SIG-M5 treated with dmso at 0.1 percent for 504 hours (cell line): Measurements from ENCODE around the gene GPRASP3.
"Not testable (repeated sequence)": the region's sequence is repeated elsewhere in the genome, so short reads cannot be mapped to it uniquely, and the experiment has no call there.

ENCODE experiments used
- DNase-seq: peaks from one replicate; lab custom pipeline; 2025; ENCODE audit not compliant: unreplicated experiment; lab: John Stamatoyannopoulos, UW

GPRASP3 gene, protein sequence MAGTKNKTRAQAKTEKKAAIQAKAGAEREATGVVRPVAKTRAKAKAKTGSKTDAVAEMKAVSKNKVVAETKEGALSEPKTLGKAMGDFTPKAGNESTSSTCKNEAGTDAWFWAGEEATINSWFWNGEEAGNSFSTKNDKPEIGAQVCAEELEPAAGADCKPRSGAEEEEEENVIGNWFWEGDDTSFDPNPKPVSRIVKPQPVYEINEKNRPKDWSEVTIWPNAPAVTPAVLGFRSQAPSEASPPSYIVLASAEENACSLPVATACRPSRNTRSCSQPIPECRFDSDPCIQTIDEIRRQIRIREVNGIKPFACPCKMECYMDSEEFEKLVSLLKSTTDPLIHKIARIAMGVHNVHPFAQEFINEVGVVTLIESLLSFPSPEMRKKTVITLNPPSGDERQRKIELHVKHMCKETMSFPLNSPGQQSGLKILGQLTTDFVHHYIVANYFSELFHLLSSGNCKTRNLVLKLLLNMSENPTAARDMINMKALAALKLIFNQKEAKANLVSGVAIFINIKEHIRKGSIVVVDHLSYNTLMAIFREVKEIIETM

DNA sequence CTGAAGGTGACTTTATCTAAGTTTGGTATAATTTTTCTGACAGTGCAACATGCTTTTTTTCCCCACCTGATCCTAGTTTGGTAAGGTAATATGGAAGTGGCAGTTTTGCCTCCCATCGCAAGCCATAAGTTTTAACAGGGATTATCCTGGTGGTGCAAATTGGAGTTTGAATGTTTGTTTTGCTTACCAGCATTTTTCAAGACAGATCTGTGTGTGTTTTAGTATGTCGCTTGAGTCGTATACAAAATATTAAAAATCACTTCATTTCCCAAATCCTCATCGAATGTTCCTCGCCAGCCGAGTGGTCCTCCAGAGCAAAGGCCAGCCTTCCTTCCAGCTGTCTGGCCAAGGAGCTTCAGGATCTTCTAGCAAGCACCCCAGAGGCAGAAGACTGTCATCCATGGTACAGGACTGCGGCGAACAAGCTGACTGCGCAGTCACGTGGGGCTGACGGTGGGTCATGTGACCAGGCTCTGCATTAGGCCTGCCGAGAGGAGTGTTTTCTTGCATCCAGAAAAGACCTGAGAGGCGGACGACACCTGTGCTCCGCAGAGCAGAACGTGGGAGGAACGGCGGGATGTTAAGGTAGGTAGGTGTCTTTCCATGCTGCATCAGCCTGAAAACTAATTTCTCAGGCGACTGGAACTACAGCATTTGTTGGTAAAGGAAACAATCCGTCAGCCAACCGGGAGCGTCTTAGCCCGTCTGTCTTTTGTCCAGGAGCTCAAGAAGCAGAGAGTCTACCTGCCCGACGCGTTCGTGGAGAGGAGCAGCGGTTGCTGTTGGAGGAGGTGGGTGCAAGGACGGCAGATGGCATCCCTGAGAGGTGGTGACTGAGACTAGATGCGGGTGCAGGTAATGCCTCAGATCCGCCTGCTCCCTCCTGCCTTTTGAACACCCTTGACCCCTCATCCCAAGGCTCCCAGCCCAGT is at the start of gene GPRASP3:
TSS of gene GPRASP3 (plus strand) at position 507 of the 932 bp plus-strand sequence. CDS start 28,253 bp downstream, outside the sequence.
- peak; percentile 29 for DNase-seq

DNA sequence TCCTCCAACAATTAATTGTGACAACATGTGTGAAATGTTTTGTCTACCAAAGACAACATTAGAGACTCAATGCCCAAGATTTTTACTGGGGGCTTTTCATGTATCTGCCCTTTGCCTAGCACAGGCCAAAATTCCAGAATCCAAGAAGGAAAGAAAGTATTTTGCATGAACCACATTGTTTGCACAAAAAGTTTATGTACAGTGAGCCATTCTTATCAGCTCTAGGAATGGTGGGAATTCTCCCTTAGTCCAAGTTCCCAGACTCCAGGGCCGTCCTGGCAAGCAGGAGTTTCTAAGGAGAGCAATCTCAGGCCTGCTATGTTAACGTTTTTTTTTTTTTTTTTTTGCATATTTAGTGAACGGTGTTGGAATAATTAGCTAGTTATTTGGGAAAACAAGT is 47.7 kb upstream of the GPRASP3 start:
- DNase-seq = no peak

DNA sequence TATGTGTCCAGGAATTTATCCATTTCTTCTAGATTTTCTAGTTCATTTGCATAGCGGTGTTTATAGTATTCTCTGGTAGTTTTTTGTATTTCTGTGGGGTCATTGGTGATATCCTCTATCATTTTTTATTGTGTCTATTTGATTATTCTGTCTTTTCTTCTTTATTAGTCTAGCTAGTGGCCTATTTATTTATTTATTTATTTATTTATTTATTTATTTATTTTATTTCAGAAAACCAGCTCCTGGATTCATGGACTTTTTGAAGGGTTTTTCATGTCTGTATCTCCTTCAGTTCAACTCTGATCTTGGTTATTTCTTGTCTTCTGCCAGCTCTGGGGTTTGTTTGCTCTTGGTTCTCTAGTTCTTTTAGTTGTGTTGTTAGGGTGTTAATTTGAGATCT is 43.1 kb upstream of the GPRASP3 start:
- not testable (repeated sequence) for DNase-seq

DNA sequence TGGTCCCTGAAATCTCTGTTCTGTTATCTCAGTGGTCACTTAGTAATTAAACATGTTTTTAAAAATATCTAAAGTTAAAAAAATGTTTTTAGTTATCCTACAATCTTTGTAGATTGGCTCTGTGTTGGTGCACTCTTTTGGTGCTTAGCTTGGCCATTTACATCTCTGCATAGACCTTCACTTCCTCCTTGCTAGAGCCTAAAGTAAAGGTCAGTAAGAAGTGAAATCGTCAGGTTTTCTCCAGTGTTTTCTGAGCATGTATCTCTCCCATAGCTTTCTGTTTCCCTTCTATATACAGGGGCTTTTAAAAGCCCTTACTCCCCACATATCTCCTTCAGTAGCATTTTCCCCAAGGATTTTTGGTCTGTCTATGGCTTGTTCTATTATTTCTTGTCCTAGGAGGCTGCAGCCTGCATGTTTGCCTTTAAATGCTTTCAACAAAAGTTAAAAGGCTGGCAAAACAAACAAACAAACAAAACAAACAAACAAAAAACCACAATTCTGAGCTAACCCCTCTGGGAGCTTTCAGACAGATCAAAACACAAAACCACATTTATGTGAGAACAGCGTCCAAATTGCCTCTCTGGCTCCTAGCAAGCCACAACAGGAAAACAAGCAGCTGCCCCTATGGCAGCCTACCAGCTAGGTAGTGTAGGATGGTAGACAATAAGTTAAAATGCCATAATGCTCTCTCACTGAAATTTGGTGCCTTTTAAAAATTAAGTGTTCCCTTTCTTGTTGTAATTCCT is 35.6 kb upstream of the GPRASP3 start:
- no peak for DNase-seq

DNA sequence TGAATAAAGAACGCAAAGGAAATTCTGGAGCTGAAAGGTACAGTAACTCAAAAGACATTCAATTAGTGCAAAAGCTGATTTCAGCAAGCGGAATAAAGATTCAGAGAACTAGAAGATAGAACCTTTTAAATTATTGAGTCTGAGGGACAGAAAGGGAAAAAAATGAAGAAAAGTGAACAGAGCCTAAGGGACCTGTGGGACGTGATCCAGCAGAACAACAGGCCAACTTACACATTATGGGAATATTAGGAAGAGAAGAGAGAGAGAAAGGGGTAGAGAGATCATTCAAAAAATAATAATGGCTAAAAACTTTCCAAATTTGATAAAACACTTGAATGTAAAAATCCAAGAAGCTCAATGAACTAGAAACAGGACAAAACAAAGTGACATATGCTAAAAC is 25.8 kb upstream of the GPRASP3 start:
- DNase-seq = no peak

DNA sequence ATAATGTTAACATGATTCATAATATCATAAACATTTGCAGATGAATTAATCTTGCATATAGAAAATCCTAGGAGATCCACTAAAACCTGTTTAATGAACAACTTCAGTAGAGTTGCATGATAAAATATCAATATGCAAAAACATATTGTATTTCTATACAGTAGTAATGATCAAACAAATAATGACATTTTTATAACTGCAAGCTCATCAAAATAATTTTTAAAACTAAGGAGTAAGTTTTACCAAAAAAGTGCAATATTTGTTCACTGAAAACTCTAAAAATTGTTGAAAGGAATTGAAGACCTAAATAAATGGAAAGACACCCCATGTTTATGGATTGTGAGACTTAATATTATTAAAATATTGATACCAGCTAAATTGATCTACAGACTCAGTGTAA is 24.2 kb upstream of the GPRASP3 start:
- no peak for DNase-seq

DNA sequence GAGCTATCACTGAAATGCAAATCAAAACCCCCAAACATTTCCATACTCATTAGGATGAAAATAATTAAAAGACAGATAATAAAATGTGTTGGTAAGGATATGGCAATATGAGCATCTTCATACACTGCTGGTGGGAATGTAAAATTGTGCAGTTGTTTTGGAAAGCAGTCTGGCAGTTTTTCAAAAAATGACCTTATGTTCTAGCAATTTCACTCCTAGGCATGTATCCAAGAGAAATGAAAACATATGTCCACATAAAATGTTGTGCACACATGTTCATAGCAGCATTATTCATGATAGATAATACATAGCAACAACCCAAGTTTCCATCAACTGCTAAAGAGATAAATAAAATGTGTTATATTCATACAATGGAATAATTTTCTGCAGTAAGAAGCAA is 23.0 kb upstream of the GPRASP3 start:
- DNase-seq = no peak

DNA sequence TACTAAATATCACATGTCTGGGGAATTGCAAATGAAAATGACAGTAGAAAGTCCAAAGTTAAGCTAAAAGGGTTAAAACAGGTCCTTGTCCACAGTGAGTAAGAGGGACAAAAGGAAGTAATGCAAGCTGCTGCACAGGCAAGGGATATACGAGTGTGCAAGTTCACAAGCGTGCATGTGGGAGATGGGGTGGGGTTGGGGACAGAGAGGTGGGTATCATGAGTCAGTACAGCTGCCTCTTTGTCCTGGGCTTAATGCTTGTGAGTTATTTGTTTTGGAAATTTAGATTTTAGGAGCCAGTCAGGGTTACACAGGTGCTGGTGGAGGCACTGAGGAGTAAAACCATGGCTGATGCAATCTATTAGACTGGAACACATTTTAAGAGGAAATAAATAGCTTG is 11.6 kb upstream of the GPRASP3 start:
- no peak for DNase-seq

DNA sequence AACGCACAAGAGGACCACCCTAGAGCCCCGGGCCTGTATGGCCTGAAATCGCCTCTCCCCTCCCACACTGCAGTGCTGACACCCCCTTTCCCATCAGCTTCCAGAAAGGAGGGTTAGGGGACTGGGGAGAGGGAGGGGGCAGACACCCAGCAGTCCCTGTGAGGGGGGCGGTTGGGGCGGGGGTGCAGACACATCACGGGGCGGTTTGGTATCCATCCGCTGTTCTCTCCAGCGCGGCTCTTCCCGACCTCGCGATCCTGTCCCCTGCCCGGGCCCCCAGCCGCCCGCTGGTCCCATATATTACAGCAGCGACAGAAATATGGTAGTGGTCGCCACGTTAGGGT is 8.7 kb upstream of the GPRASP3 start:
- no peak for DNase-seq

DNA sequence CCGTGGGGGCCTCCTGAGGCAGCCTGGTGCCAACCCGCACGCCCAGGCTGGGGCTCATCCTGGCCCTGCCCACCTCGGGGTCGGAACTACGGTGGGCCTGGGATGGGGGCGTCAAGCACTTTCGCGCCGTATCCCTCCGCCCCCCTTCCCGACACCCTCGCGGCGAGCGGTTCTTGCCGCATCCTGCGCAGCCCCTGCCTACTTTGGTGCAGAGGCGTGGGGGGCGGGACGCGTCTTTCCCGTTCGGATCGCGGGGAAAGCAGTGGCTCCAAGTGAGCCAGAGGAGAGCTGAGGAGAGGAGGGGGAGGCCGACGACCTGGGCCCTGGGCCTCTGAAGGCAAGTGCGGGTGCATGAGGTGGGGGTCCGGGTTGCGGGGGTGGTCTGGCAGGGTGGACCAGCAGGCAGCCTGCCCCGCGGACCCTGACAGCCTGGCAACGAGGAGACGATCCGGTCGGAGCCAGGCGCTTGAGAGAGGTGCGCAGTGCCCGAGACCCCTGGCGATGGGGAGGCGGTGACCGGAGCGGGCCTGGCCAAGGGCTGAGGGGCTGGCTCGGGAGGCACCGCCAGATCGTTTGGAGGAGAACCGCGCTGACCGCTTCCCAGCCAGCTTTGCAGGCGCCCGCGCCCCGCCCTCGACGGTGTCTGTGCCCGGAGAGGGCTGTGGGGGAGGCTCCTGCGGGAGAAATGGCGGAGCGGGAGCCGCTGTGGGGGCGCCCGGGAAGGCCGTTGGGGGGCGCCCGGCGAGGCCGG is 8.2 kb upstream of the GPRASP3 start, which contains the start of gene GPRASP2:
TSS of gene GPRASP2 (plus strand) at position 233 of the 751 bp plus-strand sequence. CDS start 2,422 bp downstream, outside the sequence.
- DNase-seq = no peak

DNA sequence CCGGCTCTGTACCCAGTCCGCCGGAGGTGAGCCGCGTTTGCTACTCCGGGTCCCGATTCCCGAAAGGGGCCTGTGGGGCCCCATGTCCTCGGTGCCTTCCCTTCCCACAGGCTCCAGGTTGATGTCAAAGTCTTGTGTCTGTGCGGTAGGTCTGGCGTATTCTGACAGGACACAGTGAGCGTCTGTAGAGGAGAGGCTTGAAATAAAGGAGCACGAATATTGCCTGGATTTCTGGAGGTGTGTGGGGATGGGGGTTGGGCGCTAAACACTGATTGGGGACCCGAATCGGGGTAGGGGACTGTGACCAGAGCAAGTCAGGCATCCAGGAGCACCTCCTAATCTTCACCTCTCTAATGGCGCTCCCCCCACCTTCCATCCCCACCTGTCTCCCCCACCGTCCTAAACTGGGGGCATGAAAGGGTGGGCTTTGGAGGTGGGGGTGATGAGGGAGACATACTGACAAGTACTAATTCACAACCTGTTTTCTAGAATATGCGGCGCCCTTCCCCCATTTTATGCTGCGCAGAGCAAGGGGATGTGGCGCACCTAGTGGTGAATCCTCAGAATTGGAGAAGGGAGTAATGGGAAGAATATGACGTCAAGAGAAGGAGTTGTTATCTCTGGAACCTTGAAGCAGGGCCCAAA is 7.4 kb upstream of the GPRASP3 start:
- no peak for DNase-seq

DNA sequence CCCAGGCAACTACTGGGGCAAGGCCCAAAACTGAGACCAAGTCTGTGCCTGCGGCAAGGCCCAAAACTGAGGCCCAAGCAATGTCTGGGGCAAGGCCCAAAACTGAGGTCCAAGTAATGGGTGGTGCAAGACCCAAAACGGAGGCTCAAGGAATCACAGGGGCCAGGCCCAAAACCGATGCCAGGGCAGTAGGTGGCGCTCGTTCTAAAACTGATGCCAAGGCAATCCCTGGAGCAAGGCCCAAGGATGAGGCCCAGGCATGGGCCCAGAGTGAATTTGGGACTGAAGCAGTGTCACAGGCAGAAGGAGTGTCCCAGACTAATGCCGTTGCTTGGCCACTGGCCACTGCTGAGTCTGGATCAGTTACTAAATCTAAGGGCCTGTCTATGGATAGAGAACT is 5.5 kb upstream of the GPRASP3 start:
- no peak for DNase-seq

DNA sequence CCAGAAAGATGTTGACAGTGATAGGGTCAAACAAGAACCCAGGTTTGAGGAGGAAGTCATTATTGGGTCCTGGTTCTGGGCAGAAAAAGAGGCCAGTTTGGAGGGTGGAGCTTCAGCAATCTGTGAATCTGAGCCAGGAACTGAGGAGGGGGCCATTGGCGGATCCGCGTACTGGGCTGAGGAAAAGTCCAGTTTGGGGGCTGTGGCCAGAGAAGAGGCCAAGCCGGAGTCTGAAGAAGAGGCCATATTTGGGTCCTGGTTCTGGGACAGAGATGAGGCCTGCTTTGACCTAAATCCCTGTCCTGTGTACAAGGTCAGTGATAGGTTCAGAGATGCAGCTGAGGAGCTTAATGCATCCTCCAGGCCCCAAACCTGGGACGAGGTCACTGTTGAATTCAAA is 4.6 kb upstream of the GPRASP3 start:
- no peak for DNase-seq

DNA sequence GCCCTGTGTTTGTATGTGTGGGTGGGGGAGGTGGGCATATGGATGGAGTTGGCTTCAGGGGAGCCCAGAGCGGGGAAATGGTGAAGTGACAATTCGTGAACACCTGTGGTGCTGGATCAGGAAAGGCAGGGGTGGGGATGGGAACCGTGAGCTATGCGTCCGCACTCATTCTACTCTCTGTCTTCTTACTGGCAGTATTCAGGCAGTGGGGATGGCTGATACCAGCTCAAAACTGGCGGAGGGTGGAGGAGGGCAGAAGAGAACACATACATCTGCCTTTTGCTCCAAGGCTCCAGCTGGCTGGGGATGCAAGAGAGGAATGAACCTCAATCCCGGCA is 595 bp downstream of the GPRASP3 start:
- DNase-seq = not testable (repeated sequence)

DNA sequence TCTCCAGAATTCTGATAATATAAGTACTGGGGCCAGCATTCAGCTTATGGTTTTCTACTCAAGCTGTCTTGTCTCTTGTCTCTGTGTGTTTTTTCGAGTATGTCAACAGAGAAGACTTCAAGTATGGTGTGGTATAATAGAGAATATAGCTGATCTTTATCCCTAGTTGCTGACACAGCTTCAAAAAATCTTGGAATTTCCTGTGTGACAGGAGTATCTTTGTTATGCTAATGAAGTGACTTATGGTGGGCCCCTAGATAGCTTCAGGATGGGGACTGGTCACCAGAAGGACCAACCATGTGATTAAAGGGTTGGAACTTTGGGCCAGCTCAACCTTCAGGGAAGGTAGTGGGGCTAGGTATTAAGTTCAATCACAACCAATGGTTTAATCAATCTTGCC is 2.9 kb downstream of the GPRASP3 start:
- no peak for DNase-seq

DNA sequence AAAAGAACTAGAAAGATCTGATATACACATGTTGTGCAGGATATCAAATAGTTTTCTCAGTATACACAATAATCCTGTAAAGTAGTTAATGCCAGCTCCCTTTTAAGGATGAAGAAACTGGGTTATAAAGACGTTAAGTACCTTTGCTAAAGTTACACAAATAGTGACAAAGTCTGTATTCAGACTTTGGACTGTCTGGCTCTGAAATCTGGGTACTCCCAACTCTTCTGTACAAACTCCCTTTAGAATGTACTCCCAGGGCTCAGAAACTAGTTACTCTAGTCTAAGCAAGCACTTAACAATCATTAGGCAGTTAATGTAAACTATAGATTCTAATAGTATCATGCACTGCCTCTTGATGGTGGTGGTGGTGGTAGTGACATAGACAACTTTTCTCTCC is 7.2 kb downstream of the GPRASP3 start:
- no peak for DNase-seq

DNA sequence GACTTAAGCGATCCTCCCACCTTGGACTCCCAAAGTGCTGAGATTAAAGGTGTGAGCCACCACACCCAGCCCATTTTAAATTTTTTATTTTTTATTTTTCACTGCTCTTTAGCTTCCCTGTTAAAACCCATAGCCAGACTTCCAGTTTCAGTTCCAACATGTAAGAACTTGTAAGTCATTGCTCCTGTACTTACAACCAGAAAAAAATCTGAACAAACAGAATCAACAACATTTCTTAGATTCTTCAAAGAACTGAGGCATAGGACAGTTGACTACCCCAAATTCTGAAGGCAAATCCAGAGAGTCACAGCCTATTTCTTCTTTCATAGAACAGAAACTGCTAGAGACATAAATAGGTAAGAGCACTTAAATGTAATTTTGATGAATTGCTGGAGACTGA is 8.1 kb downstream of the GPRASP3 start:
- no peak for DNase-seq

DNA sequence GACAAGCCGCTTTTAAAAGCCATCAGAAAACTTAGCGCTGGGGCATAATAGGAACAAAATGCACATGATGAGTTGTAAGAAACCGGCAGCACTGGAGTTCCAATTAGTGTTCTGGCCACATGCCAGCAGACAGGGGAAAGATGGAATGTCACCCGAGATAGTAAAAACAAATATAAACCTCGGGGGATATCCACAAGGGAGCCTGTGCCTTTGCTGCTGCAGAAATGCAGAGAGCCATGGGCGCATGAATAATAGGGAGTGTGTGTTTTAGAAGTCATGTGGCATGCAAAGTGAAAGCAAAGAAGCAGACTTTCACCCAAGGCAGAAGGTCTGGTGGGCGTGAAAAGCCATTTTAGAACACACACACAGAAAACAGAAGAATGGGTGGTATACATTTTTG is 19.1 kb downstream of the GPRASP3 start:
- no peak for DNase-seq

DNA sequence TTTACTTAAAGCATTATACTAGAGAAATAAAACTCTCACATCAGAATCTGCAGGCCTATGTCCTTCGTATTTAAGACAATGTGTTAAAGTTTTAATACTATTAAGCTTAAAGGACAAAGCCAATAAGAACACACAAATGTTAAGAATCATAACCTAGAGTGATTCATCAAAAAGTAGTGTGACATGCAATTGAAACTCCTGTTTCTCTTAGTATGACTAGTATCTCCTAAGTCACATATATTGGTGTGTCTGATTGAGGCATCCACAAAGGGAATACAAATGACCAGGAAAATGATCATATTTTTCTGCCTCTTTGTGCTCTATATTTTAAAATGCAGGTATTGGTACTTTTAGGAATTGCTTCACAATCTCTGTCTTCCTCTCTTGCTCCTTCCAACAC is 23.8 kb downstream of the GPRASP3 start:
- DNase-seq = no peak

DNA sequence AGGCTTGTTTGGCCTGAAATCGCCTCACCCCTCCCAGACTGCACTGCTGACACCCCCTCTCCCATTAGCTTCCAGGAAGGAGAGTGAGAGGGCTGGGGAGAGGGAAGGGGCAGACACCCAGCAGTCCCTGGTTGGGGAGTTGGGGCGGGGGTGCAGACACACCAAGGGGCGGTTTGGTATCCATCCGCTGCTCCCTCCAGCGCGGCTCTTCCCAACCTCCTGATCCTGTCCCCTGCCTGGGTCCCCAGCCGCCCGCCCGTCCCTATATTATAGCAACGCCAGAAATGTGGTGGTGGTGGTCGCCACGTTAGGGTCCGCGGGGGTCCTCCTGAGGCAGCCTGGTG is 24.9 kb downstream of the GPRASP3 start:
- no peak for DNase-seq
